ENCODE measurements around the gene FNDC11.

FNDC11 gene

DNA sequence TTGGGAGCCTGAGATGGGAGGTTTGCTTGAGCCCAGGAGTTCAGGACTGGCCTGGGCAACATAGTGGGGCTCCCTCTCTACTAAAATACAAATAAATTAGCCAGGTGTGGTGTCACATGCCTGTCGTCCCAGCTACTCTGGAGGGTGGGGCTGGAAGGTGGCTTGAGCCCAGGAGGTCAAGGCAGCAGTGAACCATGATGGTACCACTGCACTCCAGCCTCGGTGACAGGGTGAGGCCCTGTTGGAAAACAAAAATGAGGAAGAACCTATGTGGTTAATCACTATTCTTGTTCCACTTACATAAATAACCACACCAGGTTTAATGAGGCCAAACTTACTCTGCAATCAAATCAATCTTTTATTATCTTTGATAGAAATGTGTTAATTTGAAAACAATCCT, 28.0 kb upstream of the FNDC11 start:
- FAIRE-seq: no peak

DNA sequence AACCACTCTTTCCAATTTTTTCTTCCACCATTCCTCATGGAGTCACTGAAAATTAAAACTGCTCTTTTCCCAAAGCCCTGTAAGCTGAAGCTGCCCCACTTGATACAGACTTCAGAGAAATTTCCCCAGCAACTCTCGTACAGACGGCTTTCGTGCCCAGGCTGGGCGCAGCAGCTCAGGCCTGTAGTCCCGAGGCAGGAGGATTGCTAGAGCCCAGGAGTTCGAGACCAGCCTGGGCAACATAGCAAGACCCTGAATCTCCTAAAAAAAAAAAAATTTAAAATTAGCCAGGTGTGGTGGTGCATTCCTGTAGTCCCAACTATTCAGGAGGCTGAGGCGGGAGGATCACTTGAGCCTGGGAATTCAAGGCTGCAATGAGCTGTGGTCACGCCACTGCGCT, 26.8 kb upstream of the FNDC11 start:
- FAIRE-seq: no peak

DNA sequence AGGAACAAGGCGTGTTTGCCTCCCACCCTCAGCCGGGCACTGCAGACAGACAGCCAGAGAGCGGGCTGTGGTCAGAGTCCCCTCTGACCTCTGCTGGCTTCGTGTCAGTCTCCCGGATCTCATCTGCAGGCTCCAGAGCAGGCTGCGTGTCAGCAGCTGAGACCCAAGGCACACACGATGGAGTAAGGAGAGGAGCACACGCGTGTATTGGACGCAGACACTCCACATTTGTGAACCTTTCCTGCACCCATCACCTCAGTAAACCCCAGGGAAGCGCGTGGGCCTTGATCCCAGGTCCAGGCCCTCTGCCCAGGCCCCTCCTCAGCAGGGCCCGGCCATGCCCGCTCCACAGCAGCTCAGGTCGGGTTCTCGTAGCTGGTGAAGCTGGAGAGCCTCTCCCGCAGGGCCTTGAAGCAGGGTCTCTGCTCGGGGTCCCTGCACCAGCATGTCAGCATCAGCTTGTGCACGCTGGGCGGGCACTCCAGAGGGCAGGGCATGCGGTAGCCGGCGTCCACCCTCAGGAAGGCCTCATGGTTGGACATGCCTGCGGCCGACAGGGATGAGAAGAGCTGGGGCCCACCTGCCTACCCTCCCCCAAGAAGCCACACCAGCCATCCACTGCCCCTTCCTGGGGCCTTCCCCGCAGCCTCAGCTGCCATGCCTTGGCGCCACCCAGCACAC, 24.6 kb upstream of the FNDC11 start:
- FAIRE-seq: no peak

DNA sequence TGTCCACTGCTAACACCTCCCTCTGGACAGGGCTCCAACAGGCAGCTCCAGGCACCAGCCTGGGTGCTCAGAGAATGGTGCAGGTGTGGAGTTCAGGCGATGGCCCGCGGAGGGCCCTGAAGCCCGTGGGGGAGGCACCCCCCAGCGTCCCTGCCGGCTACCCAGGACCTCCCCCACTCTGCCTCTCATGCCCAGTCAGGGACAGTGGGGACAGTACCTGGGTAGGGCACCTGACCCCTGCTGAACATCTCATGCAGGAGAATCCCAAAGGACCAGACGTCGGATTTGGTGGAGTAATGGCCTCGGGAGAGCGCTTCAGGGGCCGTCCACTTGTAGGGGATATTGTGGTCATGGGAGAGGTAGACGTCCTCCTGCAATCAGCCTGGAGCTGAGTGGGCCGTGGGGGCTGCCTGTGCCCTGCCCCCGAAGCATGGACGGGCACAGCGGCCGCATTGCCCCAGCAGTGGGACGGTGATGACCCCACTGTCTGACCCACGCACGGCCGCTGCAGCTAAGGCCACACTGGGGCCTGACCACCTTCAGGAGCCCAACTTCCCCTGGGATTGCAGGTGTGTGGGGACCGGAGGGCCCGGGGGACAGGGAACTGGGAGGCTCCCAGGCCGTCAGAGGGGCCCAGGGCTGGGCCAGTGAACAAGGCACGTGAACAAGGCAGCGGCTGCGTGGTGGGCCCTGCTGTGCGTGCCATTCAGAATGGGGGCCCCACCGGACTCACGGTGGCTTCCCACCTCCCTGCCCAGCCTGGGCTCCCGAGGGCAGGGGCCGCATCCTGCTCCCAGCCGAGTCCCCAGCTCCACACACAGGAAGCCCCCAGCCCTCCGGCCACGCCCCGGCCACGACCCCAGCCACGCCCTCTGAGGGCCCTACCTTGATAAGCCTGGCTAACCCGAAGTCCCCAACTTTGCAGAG, 23.8 kb upstream of the FNDC11 start:
- FAIRE-seq: no peak

DNA sequence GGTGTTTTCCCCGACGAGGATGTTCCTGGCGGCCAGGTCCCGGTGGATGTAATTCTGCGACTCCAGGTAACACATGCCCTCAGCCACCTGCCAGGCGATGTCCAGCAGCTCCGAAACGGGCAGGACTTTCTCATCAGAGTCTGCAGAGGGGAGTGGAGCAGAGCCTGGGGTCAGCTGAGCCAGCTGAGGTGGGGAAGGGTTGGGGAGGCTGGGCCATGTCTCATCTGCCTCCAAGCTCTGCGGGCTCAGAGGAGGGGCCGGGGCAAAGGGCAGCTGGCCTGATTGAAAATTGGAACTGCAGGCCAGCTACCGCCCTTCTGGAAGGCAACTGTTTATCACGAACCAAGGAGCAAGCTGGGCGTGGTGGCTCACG, 23.2 kb upstream of the FNDC11 start:
- FAIRE-seq: no peak

DNA sequence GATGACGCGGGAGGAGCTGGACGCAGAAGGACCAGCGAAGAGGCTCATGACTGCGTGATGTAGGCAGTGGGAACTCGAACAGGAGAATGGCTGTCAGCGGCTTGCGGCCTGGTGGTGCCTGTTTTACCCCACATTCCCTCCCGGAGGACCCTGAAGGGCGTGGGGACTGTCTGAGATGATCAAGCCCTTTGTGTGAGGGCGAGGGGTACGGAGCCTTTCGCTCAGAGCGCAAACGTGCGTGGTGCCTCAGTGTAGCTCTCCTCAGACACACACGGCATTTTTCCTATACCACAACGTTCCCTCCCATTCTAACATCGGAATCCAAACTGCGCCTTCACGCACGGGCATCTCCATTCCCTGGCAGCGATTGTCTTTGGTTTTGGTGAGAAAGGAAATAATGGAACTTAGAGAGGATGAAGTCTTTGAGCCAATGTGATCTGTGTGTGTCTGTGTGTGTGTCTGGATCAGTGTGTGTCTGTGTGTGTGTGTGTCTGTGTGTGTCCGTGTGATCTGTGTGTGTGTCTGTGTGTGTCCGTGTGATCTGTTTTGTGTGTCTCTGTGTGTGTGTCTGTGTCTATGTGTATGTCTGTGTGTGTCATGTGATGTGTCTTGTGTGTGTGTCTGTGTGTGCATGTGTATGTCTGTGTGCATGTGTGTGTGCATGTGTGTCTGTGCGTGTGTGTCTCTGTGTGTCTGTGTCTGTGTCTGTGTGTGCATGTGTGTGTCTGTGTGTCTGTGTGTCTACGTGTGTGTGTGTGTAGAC, 22.1 kb upstream of the FNDC11 start:
- FAIRE-seq: no peak

DNA sequence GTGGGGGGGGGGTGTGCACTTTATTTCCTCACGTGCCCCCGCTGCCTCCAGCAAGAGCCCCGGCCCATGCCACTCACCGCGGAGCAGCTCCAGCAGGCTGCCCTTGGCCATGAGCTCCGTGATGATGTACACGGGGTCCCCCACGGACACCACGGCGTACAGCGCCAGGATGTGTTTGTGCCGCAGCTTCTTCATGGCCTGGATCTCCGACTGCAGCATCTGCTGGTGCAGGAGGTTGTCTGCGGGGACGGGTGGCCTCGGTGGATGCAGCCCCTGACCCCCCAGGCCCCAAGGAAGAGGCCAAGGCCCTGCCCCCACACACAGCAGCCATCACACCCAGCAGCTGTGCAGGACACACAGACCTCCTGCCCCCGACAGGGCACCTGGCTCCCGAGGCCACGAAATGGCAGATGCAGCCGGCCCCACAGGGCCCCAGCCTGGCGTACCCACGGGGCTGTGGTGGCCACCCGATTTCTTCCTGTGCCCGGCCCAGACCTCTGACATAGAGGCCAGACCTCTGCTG, 21.4 kb upstream of the FNDC11 start:
- FAIRE-seq: no peak

DNA sequence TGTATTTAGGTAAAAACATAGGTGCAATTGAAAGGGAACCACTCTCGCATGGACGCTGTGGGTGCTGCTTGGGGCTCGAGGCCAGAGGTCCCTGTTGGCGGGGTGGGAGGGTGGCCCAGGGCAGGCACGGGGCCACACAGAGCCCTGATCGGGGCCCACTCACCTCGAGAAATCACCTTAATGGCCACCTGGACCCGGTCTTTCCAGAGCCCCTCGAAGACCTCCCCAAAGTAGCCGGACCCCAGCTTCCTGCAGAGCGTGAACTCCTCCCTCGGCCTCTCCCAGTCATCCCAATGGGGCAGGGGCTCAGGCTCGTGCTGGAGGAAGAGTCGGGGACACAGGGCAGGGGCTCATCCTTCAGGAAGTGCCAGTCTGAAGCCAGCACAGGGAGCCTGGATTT, 20.6 kb upstream of the FNDC11 start:
- FAIRE-seq: no peak

DNA sequence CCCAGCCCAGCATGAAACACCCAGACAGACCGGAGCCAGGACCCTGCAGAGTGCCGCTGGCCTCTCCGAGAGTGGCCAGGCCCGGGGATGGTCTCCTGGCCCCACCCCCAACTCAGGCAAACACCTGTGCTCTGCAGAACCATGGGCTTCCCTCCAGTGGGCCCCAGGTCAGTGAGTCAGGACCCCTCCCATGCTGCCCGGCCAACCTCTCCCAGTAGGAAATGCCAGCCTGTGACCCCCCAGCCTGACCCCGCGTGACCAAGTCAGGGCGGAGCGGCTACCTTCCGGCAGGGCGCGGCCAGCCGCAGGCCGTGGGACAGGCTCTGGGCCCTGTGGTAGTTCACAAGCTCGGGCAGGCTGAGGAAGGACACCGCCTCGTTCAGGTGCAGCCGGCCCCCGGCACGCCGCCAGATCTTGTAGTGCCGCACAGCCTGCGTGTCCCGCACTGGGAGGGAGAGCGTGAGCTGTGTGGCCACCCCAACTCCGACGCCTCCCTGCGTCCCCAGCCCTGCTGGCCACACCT, 20.0 kb upstream of the FNDC11 start:
- no peak for FAIRE-seq

DNA sequence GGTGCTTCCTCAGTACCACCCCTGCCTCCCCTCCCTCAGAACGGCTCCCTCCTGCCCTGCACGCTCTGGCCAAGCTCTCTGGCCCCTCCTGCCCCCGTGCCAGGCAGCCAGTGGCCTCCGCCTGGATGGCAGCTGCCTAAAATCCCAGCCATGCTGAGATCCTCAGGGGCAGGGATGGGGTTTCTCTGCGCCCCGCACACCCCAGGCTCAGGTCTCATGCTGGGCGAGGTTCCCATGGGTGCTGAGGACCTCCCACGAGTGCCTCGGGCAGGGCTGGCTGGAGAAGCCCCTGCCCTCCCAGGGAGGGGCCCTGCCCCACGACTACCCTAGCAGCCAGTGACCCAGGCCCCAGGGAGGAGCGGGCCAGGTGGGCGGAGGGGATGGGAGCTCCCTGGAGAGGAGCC, 19.5 kb upstream of the FNDC11 start:
- FAIRE-seq: no peak

DNA sequence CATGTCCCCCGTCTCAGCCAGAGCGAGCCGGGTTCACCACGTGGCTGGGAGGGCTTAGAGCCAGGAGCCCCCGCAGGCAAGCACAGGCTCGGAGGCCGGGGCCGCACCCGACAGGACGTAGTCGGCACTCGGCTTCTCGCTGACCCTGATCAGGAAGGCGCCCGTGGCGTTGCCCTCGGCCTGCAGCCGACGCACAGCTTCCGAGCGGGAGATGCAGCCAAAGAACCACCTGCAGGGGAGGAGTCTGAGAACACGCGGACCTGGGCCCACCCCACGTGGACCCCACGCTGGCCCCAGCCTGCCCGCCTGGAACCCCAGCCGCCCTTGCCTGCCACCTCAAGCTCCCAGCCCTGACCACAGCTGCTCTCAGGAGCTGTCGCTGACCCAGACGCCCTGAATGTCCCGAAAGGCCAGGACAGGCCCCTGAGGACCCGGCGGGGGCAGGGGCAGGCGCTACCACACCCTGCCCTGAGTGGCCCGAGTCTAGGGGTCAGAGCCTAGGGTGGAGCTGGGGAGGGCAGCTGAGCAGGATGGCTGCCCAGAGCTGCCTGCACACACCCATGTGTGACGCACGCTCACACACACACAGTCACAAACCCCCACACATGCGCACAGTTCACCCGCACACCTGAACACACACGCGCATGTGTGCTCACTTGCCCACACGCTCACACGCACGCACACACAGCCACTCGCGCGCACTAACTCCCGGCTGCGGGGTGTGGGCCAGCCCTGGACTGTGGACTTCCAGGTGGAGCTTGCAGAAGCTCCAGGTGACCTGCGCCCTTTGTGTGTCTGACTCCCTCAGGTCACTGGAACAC, 18.9 kb upstream of the FNDC11 start:
- no peak for FAIRE-seq

DNA sequence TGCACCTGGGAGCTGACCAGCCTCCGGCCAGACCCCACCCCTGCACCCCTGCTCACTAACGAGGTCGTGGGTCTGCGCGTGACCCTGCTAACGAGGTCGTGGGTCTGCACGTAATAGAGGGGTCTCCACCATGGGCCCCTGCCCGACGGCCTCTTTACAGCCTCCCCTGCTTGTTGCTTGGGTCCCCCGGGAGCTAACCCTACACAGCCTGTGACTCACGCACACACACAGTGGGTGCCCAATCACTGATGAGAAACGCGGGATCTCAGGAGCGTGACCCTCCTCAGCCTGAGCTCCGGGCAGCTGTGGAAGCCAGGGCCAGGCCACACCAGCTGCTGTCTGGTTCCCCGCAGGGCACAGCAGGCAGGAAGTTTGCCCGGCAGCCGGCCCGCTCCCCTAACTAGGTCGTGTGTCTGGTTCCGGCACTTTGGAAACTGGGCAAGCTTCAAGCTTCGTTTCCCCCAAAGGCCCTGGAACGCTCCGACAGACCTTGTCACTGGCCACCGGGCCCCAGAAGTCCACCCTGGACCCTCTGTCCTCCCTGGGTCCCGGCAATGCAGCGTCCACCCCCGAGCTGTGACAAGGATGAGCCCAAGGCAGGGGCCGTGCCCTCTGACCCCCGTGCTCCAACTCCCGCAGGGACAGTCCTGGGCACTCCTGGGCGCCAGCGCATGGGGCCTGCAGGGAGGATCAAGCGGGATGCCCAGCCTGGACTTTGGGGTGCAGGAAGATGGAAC, 17.6 kb upstream of the FNDC11 start:
- no peak for FAIRE-seq

DNA sequence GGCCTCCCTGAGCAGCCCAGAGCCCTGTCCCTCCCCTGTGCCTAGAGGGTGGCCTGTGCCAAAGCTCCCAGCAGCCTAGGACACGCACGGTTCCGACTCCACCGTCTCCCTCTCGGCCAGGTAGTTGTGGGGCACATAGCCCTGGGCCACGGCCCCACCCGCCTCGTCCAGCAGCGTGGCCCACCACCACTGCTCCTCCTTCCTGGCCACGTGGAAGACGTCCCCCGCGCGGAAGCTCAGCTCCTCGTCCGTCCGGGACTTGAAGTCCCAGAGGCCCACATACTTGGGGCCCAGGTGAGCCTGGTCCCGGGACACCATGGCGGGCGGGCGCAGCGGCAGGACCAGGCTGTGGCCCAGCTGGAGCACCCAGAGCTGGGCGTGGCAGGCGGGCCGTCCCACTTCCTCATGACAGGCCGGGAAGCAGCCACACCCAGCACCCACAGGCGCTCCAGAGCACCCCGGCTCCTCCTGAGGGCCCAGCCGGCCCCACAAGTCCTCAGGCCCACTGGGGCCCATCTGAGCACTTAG, 16.9 kb upstream of the FNDC11 start, which contains the start of gene PTK6:
Gene PTK6 (minus strand): TSS at position 380 of the 528 bp plus-strand sequence. CDS start 62 bp downstream, at position 318.
- no peak for FAIRE-seq

DNA sequence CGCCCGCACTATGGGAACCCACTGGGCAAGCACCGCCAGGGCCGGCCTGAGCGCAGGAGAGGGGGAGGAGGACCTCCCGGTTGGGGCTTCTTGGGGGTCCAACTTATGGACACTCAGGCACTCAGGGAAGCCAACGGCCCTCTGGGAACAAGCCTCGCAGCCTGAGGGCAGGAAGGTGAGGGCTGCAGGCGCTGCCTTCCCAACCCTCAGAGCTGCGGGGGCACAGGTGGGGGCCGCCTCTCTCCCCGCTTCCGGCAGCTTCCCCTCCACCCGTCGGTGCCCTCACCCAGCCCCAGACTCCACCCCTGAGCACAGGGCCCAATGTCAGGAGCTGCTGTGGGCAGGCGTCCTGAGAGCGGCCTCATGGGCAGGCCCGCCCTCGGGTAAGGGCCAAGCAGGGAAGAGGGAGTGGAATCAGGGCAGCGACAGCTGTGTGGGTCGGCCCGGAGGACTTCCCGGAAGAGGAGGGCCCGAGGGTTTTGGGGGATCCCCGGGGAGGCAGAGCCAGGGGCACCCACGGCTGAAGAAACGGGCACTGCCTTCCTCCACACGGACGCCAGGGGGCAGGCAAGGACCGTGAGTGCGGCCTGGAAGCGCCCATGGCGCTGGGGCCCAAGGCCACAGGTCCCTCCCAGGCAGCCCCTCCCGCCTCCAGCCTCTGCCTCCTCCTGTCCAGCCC, 16.3 kb upstream of the FNDC11 start:
- peak; percentile 53 for FAIRE-seq

DNA sequence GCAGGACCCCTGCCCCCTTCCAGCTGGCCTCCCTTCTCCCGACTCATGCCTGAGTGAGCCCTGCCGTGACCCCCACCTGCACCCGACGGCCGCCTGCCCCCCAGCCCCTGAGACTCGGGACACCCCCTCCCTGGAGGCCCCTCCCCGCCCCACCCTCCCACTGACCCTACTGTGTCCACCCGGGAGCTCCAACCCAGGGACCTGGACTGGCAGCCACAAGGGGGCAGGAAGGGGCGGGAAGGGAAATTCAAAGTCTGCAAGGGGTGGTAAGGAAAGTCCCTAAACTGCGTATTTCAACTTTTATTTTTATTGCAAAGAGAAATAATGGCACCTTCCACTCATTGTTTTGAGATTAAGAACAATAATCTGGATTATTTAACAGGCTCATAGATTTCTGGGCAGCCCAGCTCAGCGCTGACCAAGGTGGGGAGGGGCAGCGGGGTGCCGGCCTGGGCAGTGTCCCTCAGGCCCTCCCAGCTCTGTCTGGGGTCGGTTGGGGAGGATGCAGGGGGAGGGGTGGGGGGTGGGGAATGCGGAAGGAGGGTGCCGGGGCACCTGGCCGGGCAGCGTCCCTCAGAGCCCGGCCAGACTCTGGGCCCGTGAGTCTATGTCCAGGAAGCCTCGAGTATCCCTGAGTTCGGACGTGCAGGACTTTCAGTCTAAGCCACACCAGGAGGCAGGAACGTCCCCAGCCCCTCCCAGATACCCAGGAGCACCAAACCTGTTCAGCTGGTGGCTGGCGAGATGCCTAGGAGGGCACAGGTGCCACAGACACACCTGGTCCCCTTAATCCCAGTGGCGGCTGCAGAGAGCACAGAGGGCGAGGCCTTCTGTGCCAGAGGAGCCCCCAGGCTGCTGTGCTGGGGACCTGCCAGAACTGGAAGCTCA, 15.5 kb upstream of the FNDC11 start:
- FAIRE-seq: no peak

DNA sequence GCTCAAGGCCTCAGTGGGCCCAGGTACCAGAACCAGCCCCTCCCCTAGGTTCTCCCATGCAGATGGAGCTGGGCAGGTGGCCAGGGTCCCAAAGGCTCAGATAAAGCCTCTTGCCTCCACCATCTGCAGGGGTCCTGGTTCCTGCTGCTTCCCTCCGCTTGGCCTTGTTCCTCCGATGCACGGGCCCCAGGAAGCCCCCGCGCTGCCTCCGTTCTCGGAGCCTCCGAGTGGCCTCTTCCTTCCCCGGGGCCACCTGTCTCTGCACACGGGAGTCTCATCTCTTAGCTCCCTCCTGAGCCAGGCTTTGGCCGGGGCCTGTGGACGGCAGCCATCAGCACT, 14.9 kb upstream of the FNDC11 start:
- no peak for FAIRE-seq

DNA sequence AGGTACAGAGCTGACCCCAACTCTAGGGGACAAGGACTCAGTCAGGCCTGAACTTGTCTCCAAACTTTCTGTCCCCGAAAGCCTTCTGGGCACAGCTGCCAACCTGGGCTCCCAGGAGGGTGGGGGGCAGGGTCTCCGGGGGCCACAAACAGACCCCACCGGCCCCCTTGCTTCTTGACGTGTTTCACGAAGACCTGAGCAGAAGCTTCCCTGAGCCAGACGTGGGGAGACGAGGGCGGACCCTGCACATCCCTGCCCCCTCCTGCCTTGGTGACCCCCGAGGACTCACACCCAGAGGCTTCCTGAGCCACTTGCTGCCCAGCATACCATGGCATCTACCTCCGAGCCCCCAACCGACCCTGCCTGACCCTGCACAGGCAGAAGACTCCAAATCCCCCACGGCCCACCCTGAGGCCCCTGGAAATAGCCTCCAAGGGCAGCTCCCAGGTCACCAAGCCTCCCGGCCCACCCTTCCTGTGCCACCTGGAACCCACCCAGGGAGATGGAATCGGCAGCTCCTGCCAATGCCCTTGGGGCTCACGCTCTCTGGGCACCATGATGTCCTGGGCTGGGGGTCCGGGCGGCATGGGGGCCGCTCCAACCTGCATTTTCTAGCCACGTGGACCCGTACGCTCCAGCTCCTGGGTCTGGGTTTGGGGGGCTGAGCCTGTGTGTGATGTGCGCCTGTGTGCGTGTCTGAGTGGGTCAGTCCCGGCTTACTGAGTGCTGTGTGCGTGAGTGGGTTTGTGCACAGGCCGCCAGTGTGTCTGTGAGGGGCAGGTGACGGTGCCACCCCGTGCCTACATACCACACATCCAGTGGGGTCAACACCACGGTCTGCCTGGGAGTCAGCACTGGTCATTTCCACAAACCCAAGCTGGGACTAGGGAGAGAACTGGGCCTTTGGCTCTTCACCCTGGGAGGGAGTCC, 14.3 kb upstream of the FNDC11 start:
- no peak for FAIRE-seq

All from colon (tissue), 2 donors.